ENCODE results near the gene PASK.

The PASK gene

DNA sequence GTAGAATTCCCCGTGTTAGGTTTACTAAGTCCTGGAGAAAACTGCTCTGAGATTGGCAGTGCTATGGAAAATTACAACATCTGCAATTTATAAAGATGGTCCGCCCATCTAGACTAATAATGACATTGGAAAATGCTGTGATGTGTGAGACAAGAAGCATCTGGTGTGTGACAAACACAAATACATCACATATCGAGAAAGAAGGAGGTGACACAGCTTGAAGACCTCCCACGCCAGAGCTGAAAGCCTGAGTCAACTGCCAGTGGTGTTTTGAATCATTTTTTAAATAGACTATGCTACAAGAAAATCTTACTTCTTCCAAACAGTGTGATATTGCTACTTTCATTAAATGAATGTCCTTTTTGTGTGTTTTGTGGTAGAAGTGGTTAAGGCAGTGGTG is 30.6 kb upstream of the PASK start:
- DNase-seq, result no peak

- no peak for DNase-seq
These were observed 29.7 kb upstream of the PASK start for GRCh38 chr2:241178961-241179360.

DNA sequence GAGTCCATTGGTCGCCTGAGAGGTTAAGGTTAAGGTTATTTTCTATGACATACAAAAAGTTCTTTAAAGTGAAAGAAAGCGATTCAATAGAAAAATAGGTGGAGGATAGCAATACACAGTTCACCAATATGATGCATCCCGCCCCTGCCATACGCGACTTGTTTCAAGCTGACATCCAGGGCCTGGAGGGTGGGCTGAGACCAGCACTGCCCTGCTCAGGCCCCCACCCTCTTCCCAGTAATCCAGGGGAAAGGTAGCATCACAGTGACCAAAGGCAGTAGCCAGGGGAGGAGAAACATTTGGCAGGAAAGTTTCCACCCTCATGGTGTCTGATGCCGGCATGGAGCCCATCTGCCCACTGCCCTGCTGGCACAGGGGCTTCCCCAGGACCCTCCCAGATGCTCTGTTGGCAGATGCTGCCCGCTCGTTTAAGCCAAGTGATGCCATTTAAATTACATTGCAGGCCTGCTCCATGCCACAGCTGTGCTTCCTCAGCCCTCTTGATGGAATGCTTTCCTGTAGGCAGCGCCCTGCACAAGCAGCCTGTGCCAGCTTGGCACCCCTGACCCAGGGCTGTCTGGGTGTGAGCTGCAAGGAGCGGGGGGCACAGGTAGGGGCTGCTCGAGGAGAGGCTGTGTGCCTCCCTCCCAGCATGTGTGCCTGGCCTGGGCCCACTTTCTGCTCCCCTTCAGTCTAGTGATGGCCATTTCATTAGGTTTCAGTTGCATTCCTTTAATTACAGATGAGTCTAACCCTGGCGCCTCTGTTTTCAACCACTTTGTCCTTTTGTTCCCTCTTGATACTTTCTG is 28.5 kb upstream of the PASK start:
- DNase-seq, result no peak

DNA sequence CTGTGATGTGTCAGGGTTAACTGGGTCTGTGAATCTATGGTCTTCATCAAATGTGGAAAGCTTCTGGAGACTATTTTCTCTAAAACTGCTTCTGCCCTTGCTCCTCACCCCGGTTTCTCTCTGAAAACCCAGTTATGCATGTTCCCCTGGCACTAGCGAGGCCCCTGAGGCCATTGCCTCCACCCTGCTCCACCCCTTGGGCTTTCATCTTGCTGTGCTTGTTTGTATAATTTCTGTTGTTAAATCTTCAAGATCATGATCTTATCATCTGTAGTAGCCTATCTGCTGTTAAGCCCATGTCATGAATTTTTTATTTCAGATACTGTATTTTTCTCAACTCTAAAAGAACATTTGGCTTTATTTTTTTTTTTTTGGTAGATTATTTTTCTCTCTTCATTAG is 24.3 kb upstream of the PASK start:
- DNase-seq, result no peak

DNA sequence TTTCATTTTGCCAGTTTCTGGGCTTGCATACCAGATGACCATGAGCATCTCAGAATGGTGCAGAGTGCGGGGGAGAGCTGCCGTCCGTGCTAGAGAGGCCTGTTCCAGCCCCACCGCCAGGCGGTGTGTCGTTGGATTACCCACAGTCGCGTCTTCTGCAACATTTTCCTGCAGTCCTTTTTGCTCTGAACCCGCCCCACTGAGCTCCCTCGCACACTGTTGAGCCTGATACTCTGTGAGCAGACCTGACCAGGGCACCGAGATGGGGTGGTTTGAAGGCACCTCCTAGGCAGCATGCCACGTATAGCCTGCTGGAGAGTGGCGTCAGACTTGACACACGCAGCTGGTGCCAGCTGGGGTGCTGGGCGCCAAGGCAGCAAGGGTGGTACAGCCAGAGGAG is 19.1 kb upstream of the PASK start:
- no peak for DNase-seq

DNA sequence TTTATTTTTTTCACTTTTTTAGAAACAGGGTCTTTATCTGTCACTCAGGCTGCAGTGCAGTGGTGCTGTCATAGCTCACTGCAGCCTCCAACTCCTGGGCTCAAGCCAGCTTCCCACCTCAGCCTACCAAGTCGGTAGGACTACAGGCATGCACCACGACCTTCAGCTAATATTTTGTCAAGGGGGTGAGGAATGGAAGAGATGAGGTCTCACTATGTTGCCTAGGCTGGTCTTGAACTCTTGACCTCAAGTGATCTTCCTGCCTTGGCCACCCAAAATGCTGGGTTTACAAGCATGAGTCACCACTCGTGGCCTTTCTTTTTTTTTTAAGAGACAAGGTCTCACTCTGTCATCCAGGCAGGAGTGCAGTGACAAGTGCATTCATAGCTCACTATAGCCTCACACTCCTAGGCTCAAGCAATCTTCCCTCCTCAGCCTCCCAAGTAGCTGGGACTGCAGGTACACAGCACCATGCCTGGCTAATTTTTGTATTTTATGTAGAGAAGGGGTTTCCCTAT is 14.4 kb upstream of the PASK start:
- no peak for DNase-seq

GRCh38 chr2:241161646-241162281 is 12.5 kb upstream of the PASK start:
- no peak for DNase-seq

DNA sequence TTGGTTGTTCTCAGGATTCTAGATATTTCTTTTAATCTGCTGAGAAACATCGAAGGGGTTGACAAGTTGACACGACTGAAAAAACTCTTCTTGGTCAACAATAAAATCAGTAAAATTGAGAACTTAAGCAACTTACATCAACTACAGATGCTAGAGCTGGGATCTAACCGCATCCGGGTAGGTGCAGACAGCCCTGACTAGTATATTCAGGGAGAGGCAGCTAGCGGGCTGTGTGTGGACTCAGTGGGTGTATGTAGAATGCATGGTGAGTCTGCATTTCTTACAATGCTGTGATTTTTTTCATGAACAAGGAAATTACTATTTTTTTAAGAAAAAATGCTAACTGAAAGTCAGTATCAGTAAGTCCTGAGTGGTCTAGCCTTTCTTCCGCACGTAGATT is 11.0 kb upstream of the PASK start:
- no peak for DNase-seq

DNA sequence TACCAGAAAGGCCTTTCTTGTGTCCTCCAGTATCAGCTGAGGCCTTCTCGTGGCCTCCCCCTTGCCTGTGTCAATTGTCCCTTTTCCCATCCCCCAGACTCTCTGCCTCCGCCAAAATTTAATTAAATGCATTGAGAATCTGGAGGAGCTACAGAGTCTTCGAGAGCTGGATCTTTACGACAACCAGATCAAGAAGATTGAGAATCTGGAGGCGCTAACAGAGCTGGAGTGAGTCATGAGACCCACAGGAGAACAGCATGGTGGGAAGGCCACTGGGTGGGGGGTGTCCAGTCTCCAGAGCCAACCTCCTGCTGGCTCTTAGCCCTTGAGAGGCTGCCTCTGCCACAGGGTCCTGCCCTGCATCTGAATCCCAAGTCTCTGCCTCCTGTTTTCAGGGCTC is 9.8 kb upstream of the PASK start:
- DNase-seq, result no peak

DNA sequence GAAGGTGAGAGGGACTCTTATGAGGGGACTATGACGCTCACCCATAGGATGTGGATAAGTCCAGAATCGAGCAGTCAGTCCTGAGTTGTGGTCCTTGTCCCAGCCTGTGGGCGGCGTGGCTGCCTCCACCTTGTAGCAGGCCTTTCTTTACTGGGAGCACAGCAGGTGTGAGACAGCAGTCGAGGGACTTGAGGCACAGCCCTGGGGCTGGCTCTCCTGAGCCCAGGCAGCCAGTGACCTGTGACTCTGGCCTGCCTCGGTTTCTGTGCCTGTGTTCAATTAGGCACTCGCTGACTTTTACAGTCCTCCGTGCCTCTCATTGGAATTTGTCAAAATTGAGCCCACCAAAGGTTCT is 9.3 kb upstream of the PASK start:
- DNase-seq, result no peak

DNA sequence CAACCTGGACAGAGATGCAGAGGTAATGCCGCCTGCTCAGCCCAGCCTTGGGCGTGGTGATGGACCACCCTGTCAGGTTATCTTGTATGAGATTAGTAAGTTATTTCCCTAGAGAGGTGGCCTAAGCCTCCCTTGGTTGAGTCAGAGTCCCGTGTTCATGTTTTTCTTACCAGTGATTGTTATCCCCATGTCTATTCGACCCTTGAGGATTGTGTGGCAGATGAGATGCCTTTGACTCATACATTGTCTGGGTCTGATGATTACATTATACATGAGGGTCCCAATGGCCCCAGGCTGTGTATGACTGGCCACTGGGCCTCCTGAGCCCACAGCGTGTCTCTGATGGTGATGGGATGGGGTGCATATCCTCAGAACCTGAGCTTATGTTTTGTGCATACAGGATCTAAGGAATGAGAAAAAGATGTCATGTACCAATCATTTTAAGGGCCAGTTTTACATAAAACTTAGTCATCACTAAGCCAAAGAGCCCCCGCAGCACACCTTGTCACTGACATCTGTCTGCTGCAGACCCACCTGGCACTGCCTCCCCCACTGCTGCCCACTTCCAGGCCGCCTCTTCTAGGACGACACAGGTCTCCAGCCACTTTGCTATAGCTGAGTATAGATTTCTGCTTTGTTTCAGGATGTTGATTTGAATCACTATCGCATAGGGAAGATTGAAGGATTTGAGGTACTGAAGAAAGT is 8.7 kb upstream of the PASK start:
- DNase-seq, result no peak

DNA sequence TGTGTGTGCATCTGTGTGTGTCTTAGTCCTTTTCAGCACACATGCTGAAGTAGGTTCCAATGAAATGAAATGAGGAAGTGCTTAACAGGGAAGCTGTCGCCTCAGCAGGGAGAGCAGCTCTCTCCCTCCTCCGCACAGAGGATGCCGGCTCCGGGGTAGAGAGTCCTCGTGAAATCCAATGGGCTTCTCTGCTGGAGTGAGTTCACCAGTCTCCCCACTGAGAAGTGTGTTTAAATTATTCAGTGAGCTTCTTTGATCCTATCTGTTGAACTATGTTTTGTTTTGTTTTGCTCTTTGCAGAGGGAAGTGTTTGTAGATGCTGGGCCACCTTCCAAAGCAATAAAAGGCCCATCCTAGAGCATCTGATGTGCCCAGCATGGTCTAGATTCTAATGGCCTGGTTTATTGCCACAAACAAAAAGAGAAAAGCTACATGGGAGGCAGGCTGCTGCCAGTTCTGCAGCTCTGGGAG is 7.7 kb upstream of the PASK start:
- DNase-seq, result no peak

DNA sequence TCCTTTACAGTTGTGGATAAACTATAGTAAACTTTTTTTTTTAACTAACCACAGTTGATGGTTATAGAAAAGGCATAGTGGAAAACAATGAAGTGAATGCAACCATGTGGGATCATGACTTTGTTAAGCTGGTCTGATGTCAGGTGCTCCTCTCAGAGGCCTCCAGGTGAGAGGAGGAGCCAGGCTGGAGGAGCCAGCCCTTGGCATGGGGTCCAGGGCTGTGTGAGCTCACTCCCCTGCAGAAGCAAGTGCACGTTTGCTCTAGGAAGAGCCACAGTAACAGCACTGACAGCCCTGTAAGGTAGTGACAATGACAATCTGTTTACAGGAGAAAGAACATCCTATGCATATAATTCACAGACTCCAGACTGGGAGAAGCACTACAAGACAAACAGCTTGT is 6.7 kb upstream of the PASK start:
- no peak for DNase-seq

GRCh38 chr2:241154915-241155314 is 5.6 kb upstream of the PASK start:
- DNase-seq, result no peak

GRCh38 chr2:241153616-241154015 is 4.3 kb upstream of the PASK start:
- DNase-seq, result no peak

GRCh38 chr2:241151934-241152660 is 2.8 kb upstream of the PASK start:
- DNase-seq, result no peak

GRCh38 chr2:241150660-241151530 is 1.6 kb upstream of the PASK start:
- no peak for DNase-seq

DNA sequence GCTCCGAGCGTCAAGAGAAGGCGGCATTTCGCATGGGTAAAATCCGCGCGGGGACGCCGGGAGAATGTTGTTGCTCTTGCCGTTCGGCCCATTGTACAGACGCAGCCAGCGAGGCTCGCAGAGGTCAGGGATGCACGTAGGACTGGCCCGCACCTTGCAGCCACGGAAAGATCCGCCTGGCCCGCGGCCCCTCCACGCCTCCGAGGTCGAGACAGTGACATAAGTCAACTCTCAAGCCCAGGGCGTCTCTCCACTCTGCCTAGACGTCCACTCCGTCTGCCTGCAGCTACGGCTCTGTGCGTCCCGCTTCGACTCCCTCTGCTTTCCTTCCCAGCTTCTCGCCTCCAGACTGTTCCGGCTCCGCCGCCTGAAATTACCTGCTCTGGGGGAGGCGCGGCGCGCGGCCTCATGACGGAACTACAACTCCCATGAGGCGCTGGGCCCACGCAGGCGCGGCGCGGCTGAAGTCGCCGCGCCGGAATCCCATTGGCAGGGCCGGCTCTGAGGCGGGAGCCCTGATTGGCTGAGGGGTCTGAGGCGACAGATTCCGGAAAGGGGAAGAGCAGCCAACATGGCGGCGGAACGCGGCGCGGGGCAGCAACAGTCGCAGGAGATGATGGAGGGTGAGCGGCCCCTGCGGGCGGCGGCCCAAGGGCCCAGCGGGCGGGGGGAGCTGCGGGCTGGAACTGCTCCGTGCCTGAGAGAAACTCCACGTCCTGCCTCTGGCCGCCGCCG is 820 bp upstream of the PASK start, which contains the start of gene PPP1R7:
Gene PPP1R7 (plus strand): TSS at position 543 of the 735 bp plus-strand sequence. CDS start 29 bp downstream, at position 572.
- DNase-seq, result peak; percentile 93

DNA sequence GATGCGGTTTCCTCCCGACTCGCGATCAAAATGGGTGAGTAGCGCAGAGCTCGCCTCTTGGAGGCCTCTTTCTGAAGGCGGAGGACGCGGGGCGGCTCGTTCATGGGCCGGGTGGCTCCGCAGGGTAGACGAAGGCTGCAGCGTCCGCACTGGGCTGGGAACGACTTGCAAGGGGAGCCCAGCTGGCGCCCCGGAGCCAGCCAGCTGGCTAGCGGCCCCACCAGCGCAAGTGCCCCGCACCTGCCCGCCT is 328 bp upstream of the PASK start:
- no peak for DNase-seq

GRCh38 chr2:241148239-241148638 is 1.0 kb downstream of the PASK start:
- no peak for DNase-seq

DNA sequence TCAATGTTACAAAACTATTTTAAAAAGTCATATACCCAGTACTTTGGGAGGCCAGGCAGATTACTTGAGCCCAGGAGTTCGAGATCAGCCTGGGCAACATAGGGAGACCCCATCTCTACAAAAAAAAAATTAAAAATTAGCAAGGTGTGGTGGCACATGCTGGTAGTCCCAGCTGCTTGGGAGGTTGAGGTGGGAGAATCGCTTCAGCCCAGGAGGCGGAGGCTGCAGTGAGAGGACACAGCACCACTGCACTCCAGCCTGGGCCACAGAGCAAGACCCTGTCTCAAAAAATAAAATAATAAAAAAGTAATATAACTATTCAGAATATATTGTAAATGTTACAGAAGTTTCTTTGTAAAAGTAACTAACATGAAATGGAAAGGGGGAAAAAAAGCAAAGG is 1.9 kb downstream of the PASK start:
- DNase-seq, result no peak

GRCh38 chr2:241146286-241146685 is 3.0 kb downstream of the PASK start:
- DNase-seq, result no peak

All from stimulated activated CD4-positive, alpha-beta T cell treated with anti-CD3 and anti-CD28 coated beads, Interleukin-4, amount 100 ng/mL, for 1 hour (primary cell).